GM19372 (cell line): Measurements from ENCODE around the gene MVK.
"Not testable (repeated sequence)": the region's sequence is repeated elsewhere in the genome, so short reads cannot be mapped to it uniquely, and the experiment has no call there.

Experiments used
- ATAC-seq: cut with Tn5 transposase; IDR thresholded peaks from one replicate; pipeline ENCODE4 v1.9.1; 2021; ENCODE audit warnings: mild to moderate bottlenecking, low read depth, moderate library complexity; ENCODE audit not compliant: unreplicated experiment

Gene MVK

DNA sequence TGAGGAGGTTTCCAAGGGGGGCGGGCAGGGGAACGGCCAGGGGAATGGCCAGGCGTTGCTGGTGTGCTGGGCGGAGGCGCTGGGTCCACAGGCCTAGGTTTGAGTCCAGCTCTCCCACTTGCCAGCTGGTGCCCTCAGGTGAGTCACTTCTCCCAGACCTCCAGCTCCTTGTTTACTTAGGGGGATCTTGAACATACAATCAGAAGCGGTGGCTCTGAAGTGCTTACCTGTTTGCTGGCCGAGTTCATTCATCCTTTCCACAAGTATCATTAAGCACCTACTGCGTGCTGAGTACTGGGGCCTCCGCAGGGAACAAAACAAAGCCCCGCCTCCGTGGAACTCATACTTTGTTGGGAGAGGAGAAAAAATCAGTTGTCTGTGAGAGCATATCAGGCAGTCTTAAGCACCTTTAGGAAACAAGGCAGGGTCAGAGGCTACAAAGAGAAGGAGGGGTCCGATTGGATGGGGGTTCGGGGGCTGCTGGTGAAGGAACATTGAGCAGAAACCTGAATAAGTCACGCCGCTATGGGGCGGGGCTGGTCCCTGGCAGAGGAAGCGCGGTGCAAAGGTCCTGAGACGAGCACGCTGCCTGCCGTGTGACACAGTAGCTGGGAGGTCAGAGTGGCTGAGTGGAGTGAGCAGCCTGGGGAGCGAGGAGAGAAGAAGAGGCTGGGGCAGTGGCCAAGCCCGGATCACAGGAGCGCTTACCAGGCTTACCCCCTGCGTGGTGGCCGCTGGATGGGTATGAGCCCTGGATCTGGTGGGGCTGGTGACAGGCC, 15.1 kb downstream of the MVK start:
- ATAC-seq: no peak

DNA sequence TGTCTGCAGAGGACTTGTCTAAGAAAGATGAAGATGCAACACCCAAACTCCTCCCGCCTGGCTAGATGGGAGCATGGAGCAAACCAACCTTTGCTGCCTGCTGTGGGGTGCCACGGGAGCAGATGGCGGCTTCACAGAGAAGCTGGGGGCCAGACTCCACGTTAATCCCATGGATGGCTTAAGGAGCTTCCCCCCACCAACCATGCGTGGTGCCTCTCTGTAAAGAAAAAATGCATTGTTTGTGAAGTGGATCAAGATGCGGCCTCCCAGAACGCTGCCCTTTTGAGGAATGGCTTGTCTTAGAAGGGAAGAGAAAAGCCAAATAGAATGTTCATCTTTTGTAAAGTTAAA, 15.6 kb downstream of the MVK start:
- ATAC-seq: no peak

DNA sequence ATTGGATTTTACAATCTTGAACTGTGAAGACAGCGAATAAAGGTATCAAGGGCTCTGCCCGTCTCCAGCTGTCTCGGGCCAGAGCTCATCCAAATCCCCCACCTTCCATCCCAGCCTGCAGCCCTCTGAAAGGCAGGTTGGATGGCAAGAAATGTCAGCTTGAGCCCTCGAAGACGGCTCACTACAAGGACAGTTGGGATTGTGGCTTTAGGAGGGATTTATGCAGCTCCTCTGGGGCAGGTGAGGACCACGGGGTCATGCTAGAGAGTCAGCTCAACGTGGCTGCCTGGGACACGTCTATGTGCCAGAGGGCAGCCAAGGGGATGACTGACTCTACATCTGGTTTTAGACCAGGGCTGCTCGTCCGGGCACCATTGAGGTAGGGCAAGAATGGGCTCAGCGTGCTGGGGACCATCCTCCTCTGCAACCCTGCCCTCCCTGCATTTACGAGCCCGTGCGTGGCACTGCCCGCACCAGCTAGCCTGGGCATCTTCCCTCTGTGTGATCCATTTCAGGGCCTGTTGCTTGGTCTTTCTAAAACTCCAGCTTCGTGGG, 16.2 kb downstream of the MVK start:
- ATAC-seq: no peak

DNA sequence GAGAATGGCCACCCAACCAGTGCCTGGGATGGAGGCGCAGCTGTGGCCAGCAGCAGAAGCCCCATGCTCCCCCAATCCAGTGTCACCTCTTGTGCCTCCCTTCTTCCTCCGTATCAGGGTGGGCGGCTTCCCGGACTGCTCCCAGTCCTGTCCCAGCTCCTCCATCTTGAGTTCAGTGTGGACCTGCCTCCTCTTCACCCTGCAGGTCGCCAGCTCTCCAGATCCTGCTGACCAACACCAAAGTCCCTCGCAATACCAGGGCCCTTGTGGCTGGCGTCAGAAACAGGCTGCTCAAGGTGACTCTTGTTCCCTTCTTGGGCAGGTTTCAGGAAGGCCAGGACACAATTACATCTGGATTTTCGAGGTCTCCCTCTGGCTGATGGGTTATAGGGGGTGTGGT, 17.0 kb downstream of the MVK start:
- ATAC-seq: no peak

DNA sequence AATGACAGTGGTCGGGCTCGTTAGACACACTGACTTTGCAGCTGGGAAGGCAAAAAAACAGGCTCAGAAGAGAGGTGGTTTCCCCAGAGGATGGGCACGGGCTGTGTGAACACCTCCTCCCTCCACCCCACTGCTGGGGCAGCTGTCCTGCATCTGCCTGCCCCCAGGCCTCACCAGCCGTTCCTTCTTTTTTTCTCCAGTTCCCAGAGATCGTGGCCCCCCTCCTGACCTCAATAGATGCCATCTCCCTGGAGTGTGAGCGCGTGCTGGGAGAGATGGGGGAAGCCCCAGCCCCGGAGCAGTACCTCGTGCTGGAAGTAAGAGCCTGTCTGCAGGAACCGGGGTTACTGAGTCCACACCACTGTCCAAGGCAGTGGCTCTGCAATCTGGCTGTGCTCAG, 17.4 kb downstream of the MVK start:
- no peak for ATAC-seq

DNA sequence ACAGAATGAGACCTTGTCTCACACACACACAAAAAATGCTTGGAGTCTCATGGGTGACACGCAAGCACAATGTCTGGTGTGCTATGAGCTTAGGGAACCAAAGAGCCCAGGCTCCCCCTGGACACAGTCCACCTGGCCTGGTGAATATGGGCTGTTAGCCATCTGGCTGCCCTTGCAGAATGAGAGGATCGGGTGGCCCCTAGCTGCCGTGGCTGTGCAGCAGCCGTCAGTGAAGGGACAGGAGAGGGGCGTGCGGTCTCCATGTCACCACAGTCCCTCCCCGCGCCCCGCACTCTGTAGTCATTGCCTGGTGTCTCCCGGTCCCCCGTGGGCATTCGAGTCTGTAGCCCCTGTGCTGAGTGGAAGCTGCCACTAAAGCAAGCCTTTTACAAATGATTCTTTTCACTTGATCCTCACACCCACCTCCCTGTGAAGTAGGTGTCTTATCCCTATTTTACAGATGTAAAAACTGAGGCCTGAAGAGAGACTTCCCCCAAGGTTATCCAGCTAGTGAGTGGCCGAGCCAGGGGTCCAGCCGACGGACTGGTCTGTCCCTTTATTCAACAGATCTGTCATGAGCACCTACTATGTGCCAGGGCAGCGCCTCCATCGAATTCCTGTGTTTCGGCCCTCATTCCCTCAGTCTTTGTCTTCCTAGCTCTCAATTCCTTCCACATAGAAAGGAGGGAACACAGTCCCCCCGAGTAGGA, 18.8 kb downstream of the MVK start:
- no peak for ATAC-seq

DNA sequence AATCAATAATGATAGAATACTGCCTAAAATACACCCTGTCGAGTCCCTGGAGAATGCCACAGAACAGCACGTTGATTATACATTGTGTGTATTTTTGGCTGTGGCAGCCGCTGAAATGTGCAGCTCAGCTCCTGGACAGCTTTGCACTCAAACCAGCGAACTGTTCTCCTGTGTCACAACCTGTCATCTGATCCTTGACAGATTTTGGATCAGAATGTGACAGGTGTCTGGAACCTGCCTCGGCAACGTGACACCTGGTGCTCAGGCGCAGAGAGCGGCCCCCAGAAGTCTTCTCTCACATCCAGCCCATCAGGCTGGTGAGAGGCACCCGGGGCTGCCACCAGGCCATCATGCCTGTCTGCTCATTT, 19.3 kb downstream of the MVK start:
- no peak for ATAC-seq

DNA sequence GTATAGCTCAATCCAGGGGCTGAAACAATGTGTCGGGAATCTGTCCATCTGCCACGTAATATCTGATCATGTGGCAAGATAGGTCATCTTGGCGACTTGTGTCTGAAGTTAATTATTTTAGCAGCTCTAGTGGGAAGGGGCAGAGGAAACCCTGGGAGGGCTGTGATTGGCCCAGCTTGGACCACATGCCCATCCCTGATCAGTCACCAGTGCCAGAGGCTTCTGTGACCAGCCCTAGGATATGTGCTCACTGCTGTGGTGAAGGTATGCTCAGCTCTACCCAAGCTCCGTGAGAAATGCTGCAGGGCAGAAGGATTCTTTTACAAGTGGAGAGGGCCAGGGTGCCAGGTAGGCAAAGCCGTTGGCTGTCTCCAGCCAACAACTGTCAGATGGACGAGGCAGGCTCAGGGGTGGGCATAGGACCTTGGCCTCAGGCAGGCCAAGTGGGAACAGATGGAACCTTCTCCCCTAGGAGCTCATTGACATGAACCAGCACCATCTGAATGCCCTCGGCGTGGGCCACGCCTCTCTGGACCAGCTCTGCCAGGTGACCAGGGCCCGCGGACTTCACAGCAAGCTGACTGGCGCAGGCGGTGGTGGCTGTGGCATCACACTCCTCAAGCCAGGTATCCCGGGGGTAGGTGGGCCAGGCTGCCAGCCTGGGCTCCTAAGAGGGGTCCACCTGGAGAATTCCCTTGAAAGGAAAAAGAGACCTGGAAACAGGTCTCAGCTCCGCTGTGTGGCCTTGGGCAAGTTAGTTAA, 21.1 kb downstream of the MVK start:
- no peak for ATAC-seq

DNA sequence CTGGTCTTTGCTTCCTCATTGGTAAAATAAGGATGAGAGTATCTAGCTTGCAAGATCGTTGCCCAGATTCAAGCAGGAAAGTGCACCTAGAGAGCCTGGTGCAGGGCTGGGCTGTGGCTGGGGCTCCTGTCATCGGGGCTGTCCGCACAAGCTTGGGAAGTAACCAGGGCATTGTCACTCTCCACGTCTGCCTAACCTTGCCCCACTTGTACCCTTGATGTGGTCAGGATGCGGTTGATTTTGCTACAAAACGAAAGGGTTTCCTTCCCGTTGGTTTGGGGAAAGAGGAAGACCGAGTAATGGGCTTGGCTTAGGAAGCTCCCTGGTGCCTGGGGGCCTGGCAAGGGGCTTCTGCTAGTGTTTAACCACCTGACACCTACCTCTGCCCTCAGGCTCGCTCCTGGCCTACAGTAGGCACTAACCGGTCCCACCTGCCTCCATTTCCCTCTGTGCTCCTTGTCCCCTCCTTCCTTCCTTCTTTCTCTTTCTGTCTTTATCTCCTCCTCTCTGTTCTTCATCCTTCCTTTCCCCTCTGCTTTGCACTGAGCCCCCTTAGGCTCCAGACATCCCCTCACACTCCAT, 21.8 kb downstream of the MVK start:
- no peak for ATAC-seq

DNA sequence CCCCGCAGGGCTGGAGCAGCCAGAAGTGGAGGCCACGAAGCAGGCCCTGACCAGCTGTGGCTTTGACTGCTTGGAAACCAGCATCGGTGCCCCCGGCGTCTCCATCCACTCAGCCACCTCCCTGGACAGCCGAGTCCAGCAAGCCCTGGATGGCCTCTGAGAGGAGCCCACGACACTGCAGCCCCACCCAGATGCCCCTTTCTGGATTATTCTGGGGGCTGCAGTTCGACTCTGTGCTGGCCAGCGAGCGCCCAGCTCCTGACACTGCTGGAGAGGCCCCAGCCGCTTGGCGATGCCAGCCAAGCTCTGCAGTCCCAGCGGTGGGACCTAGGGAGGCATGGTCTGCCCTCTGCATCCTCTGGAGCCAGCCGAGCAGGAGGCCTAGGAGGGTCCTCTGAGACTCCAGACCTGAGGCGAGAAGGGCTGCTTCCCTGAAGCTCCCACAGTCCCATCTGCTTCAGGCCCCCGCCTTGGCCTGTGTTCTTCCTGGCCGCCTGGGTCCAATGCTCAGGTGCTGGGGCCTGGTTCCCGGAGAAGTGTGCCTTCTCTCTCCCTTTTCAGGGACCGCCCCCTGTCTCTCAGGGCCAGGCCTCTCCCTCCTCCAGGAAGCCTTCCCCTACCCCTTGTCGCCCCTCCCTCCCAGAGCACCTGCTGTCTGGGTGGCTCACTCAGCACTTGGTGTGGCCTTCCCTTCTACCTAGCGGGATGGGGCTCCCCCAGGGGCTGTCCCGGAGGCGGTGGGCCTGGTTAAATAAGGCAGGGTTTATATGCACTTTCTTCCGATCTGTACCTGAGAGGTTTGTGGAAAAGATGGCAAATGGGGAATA, 23.0 kb downstream of the MVK start:
- ATAC-seq: no peak

DNA sequence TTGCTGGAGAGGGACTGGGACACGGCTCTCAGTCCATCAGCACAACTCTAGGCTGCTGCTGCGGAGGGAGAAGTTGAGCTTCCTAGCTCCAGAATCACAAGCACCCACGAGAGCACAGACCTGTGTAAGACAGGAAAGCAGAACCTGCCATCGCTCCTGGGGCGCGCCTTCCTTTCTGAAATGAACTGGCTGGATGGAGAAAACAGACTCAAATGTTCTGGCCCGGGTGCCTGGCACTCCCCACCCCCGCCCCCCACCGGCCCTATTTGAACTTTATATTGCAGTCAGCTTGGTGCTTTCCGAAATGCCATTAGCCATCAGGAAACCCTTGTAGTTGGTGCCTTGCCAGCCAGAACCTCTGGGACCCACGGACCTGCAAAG, 23.8 kb downstream of the MVK start:
- ATAC-seq: no peak

DNA sequence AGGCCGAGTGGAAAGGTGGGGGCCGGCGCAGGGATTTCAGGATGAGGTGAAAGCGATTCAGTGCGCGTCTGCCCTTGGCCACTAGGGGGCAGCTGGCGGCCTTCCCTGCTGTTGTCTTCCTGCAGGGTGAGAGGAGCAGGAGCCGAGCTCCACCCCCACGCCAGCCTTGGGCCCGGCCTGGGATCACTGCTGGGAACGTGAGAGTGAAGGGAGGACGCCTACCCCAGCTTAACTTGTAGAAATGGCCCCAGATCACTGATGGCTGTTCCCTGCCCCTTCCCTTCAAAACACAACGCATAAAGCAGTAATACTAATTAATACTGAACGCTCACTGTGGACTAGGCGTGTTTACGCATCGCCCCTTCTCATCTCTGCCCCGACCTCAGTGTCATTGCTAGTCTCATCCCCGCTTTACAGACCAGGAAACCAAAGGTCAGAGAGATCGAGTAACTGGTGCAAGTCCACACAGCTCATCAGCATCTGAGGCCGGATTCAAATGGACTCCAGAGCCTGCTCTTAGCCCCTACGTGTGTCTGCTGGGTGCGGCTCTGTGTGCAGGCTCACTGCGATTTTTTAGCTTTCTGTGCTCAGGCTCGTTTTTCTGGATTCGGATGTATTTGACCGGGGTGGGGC, 24.3 kb downstream of the MVK start:
- no peak for ATAC-seq

DNA sequence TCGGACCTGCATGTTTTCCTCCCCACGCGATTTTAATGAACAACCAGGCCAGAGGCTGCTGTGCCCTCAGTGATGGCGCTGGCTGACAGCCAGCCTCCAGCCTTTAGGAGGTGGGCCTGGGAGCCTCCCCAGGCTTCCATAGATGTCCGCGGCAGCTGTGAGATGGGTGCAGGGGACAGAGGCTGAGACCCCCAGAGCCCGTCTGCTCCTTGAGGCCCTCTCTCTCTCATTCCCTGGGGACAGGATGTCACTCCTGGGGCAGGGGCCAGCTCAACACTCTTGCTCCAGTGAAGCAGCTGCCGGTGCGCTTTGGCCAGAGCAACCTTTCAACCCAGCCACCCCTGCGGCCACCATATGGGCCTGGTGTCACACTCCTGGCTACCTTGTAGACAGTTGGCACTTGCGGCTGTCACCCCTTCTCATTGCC, 24.8 kb downstream of the MVK start:
- ATAC-seq: no peak

DNA sequence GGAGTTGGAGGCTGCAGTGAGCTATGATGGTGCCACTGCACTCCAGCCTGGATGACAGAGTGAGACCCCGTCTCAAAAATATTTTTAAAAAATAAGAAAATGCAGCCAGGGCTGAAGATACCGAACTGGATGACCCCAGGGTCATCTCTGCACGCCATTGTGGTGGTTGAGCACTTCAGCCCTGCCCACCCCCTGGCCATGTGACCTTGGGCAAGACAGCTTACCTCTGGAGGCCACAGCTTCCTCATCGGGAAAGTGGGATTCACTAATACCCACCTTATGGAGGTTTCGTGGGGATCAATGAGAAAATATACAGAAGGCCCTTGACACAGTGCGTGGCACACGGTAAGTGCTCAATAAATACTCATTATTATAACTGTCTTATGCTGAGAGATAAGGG, 25.5 kb downstream of the MVK start:
- ATAC-seq: no peak

DNA sequence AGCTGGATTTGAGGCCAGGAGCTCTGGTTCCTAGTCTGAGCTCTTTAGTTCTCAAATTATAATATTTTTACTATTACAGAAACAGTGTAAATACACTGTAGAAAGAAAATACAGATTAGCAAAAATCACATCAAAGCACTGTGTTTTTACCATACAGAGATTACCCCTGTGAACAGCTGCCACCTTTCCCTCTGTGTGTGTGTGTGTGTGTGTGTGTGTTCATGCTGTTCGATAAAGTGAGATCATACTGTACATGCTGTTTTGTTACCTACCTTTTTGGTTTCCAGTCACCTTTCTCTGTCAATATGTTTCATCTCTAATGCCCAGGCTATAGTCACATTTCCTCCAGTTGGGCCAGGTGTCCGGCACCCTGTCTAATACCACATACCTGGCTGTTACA, 26.9 kb downstream of the MVK start:
- ATAC-seq: no peak

DNA sequence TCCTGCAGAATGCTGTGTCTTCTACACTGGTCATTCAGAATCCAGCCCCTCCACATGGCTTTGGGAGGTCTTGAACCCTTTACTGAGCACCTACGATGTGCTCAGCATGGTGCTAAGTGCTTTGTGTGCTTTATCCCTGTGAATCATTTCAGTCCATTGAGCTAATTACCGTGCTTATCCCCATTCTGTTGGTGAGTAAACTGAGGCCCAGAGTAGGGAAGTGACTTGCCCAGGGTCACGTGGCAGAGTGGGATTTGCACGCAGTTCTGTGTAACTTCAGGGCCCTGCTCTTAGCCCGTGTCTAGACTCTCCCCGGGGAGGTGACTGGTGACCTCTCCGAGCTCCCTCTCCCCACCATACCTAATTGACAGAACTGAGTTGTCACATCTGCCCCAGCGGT, 27.4 kb downstream of the MVK start:
- no peak for ATAC-seq

DNA sequence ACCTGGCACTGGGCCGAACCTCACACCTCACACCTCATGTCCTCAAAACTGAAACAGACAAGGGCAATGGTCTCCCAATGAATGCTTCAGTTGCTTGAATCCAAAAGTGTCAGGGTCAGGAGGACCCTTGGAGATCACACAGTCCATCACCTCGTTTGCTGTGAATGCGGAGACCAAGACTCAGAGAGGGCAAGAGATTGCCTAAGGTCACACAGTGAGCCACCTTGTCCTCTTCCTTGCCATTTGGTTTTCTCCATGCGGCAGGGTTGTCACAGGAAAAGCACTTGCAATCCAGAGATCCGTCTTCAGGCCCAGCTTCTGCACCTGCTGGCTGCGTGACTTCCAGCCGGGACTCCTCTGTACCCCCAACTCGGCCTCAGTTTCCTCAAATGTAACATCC, 28.0 kb downstream of the MVK start:
- ATAC-seq: no peak

DNA sequence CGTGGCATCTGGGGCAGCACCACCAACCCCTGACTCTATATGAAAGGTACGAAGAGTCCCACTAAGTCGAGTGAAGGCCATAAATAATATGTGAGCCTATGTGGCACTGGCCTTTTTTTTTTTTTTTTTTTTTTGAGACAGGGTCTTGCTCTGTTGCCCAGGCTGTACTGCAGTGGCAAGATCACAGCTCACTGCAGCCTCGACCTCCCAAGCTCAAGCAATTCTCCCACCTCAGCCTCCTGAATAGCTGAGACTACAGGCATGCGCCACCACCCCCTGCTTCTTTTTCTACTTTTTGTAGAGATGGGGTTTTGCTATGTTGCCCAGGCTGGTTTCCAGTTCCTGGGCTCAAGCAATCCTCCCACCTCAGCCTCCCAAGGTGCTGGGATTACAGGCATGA, 28.5 kb downstream of the MVK start:
- ATAC-seq: not testable (repeated sequence)

DNA sequence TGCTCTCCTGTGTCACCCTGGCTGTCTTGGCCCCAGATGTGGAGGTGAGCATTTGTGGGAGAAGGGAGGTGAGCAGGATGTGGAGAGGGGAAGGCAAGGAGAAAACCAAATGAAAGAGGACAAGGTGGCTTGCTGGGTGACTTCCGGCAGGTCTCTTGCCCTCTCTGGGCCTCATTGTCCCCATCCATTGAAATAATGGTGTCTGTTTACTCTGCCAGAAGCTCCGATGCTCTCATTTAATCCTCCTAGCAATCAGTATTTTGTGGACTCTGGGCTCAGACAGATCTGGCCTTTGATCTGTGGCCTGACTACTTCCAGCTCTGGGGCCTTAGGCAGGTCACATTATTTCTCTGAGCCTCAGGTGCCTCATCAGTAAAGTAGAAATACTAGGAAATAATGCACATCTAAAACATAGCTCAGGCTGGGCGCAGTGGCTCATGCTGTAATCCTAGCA, 30.6 kb downstream of the MVK start:
- ATAC-seq: no peak

DNA sequence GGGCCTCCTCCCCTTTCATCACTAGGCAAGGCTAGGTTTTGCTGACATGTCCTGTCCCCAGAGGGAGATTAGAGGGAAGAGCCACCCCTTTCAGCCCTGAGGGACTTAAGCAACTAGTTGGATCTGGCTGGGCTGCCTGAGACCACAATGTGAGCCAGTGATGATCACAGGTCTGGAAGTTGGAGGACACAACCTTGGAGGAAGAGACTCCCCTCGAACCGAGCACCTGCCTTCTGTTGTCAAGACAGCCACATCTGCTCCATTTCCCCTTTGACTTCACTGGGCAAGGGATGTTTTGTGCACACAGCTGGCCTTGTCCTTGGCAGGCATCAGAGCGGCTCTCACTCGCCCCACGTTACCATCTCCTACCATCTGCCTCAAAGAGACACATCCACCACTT, 31.4 kb downstream of the MVK start:
- no peak for ATAC-seq
